Measurements from ENCODE around the gene VPS8.

VPS8 gene

DNA sequence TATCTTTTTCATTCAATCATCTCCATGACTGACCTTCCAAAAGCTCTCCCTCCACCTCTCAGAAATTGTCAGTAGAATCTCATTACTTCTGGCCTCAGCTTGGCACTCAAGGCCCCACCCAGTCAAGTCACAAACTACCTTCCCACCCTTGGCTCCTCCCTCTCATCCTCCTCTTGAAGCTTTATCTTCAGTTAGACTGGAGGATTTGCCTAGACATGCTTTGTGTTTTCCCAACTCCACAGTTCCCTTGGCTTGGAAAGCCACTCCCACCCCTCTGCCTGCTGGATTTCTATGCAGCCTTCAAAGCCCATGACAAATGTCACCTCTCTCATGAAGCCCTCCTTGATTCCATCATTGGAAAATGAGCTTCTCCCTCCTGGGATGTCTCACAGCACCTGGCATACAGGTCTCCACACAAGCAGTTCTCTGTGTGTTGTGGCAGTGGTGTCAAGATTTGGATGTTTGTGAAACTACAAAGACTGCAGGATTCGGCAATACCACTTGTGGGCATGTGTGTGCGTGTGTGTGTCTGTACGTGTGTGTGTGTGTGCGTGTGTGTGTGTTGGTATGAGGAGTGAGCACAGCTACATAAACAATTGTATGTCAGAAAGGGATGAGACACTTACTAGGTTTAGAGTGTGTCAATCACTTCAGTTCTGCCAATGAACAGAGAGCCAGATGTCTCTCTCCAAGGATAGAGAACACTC, 45.3 kb upstream of the VPS8 start:
- TF ChIP-seq TCF12 (IDR thresholded peaks at IDR 0.05; ENCODE audit: low read depth) (no peak), TAF1 (IDR thresholded peaks at IDR 0.05; ENCODE audit: low read depth) (no peak), CREB1 (IDR thresholded peaks at IDR 0.05; ENCODE audit: low read depth) (no peak), TEAD4 (IDR thresholded peaks at IDR 0.05) (no peak), ZBTB7A (IDR thresholded peaks at IDR 0.05; ENCODE audit: low read depth) (no peak), CEBPB (IDR thresholded peaks at IDR 0.05) (no peak)
- TF ChIP-seq, protein P1, sequence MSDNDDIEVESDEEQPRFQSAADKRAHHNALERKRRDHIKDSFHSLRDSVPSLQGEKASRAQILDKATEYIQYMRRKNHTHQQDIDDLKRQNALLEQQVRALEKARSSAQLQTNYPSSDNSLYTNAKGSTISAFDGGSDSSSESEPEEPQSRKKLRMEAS (IDR thresholded peaks at IDR 0.05): no peak
- TF ChIP-seq, protein P2, sequence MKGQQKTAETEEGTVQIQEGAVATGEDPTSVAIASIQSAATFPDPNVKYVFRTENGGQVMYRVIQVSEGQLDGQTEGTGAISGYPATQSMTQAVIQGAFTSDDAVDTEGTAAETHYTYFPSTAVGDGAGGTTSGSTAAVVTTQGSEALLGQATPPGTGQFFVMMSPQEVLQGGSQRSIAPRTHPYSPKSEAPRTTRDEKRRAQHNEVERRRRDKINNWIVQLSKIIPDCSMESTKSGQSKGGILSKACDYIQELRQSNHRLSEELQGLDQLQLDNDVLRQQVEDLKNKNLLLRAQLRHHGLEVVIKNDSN (IDR thresholded peaks at IDR 0.05): no peak

DNA sequence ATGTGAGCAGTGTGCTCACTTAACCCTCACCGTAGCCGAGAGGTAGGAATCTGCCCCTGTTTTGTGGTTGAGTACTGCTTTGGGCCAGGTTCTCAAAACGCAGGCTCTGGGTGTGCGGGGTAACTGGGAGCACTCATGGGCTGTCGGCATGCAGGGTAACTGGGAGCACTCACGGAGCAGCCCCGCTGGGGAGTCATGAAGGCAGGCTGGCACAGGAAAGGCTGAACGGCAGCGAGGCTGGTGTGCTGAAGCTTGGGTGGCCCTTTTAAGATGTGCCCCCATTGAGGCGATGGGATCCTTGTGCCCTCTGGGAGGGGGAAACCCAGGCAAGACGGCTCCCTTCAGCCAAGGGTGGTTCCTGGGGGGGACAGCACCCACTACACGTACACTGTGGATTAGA, 44.6 kb upstream of the VPS8 start:
- TF ChIP-seq EP300 (IDR thresholded peaks at IDR 0.05; ENCODE audit: borderline replicate concordance): no peak
- TF ChIP-seq, protein P3, sequence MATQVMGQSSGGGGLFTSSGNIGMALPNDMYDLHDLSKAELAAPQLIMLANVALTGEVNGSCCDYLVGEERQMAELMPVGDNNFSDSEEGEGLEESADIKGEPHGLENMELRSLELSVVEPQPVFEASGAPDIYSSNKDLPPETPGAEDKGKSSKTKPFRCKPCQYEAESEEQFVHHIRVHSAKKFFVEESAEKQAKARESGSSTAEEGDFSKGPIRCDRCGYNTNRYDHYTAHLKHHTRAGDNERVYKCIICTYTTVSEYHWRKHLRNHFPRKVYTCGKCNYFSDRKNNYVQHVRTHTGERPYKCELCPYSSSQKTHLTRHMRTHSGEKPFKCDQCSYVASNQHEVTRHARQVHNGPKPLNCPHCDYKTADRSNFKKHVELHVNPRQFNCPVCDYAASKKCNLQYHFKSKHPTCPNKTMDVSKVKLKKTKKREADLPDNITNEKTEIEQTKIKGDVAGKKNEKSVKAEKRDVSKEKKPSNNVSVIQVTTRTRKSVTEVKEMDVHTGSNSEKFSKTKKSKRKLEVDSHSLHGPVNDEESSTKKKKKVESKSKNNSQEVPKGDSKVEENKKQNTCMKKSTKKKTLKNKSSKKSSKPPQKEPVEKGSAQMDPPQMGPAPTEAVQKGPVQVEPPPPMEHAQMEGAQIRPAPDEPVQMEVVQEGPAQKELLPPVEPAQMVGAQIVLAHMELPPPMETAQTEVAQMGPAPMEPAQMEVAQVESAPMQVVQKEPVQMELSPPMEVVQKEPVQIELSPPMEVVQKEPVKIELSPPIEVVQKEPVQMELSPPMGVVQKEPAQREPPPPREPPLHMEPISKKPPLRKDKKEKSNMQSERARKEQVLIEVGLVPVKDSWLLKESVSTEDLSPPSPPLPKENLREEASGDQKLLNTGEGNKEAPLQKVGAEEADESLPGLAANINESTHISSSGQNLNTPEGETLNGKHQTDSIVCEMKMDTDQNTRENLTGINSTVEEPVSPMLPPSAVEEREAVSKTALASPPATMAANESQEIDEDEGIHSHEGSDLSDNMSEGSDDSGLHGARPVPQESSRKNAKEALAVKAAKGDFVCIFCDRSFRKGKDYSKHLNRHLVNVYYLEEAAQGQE (IDR thresholded peaks at IDR 0.05; ENCODE audit: low read depth): no peak
- TF ChIP-seq CEBPB (IDR thresholded peaks at IDR 0.05): no peak
- no peak for TF ChIP-seq CREB1 (IDR thresholded peaks at IDR 0.05; ENCODE audit: low read depth)
- no peak for TF ChIP-seq FOXM1 (IDR thresholded peaks at IDR 0.05; ENCODE audit: borderline replicate concordance, low read depth)
- TF ChIP-seq, protein P1 (IDR thresholded peaks at IDR 0.05): no peak
- no peak for TF ChIP-seq TCF12 (IDR thresholded peaks at IDR 0.05; ENCODE audit: low read depth)
- TF ChIP-seq, protein P2 (IDR thresholded peaks at IDR 0.05): no peak
- TF ChIP-seq ZBTB7A (IDR thresholded peaks at IDR 0.05; ENCODE audit: low read depth): no peak

DNA sequence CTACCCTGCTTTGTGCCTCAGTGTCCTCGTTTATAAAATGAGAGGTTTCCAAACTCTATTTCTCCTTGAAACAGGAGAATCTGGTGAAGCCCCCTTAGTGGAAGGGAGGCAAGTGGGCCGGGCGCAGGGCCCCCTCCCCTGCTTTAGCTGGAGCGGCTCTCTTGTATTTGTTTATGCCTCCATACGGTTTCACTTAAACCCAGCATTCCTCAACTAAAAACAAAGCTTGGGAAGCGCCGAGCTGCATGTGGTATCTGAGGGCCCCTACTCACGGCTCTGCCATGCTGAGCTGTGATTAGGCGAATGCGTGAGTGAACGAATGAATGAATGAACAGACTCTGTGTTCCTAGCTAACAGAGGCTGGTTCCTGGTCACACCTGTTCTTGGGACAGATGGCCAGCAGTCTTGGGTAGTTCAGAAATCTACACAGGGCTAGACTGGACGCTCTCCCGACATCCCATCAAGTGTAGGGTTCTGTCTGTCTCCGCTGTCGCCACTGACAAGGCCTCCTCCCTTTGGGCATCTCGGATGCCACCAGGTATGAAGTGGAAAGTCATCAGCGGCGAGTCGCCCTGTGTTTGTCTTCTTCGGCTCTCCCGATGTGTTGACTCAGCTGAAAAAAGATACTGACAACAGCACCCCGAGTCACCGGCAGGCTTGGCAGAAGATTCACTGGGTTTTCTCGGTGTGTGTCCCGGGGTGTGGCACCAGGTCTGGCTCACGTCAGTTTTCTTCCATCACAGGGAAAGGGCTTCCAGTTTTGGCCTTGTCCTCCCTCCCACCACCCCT, 42.4 kb upstream of the VPS8 start:
- TF ChIP-seq, protein P3 (IDR thresholded peaks at IDR 0.05; ENCODE audit: low read depth): no peak
- TF ChIP-seq TAF1 (IDR thresholded peaks at IDR 0.05; ENCODE audit: low read depth) (no peak), CREB1 (IDR thresholded peaks at IDR 0.05; ENCODE audit: low read depth) (no peak), TCF12 (IDR thresholded peaks at IDR 0.05; ENCODE audit: low read depth) (no peak), NFIC (IDR thresholded peaks at IDR 0.05) (no peak), CEBPB (IDR thresholded peaks at IDR 0.05) (no peak), TEAD4 (IDR thresholded peaks at IDR 0.05) (no peak), EP300 (IDR thresholded peaks at IDR 0.05; ENCODE audit: borderline replicate concordance) (no peak), EGR1 (IDR thresholded peaks at IDR 0.05) (no peak), RAD21 (IDR thresholded peaks at IDR 0.05; ENCODE audit: low read depth) (no peak), YY1 (IDR thresholded peaks at IDR 0.05; ENCODE audit: low read depth) (no peak), ZBTB7A (IDR thresholded peaks at IDR 0.05; ENCODE audit: low read depth) (no peak), FOXM1 (IDR thresholded peaks at IDR 0.05; ENCODE audit: borderline replicate concordance, low read depth) (no peak)
- TF ChIP-seq, protein P1 (IDR thresholded peaks at IDR 0.05): no peak
- TF ChIP-seq, protein P2 (IDR thresholded peaks at IDR 0.05): no peak

DNA sequence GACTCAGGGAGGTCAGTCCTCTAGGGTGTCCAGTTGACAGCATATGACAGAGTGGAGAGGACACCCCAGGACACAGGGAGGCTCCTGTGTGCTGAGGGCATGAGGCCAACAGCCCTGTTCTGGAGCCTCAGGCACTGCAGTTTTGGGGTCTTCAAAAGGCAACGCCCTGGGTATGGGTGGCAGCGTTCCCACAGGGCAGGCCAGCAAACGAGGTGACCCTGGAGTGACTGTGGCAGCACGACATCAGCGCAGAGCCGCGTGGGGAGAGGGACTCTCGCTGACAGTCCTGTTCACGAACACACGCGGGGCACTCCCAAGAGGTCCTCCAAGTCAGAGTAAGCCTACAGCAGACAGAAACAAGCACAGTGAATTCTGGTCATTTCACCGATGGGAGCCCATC, 41.4 kb upstream of the VPS8 start:
- TF ChIP-seq EGR1 (IDR thresholded peaks at IDR 0.05): no peak
- TF ChIP-seq, protein P1 (IDR thresholded peaks at IDR 0.05): no peak
- no peak for TF ChIP-seq TEAD4 (IDR thresholded peaks at IDR 0.05)
- TF ChIP-seq, protein P3 (IDR thresholded peaks at IDR 0.05; ENCODE audit: low read depth): no peak
- no peak for TF ChIP-seq CREB1 (IDR thresholded peaks at IDR 0.05; ENCODE audit: low read depth)
- no peak for TF ChIP-seq RAD21 (IDR thresholded peaks at IDR 0.05; ENCODE audit: low read depth)
- TF ChIP-seq EP300 (IDR thresholded peaks at IDR 0.05; ENCODE audit: borderline replicate concordance): no peak
- TF ChIP-seq YY1 (IDR thresholded peaks at IDR 0.05; ENCODE audit: low read depth): no peak
- TF ChIP-seq FOXM1 (IDR thresholded peaks at IDR 0.05; ENCODE audit: borderline replicate concordance, low read depth): no peak
- no peak for TF ChIP-seq CEBPB (IDR thresholded peaks at IDR 0.05)
- TF ChIP-seq ZBTB7A (IDR thresholded peaks at IDR 0.05; ENCODE audit: low read depth): no peak
- TF ChIP-seq, protein P2 (IDR thresholded peaks at IDR 0.05): no peak
